Inflammatory macrophage treated with lipopolysaccharide for 4 hours (primary cell): ENCODE measurements around the gene NXPH2.

Experiments
- DNase-seq: peaks from one replicate; pipeline ENCODE4 v3.0.0-alpha.2; 2020

NXPH2 gene

DNA sequence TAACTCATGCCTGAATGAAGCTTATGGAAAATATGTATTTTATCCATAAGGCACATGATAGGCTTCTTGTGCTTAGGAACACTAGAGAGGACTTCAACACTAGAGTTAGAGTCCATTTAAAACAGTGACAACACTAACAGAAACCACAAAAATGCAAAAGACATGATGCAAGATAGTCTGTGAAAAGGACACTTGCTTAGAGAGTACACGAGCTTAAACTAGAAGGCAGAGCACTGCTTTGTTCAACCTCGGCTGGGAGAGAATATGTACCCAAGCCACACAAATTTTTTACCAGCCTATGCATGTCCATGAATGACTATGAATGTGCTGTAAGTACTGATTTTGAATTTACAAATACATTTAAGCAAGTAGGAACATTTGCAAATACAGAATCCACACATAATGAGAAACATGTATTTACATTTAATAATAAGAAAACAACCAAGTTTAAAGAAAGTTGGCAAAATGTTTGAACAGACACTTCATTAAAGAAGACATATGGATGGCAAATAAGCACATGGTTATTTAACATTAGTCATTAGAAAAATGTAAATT is 148.0 kb downstream of the NXPH2 start:
- no peak for DNase-seq

DNA sequence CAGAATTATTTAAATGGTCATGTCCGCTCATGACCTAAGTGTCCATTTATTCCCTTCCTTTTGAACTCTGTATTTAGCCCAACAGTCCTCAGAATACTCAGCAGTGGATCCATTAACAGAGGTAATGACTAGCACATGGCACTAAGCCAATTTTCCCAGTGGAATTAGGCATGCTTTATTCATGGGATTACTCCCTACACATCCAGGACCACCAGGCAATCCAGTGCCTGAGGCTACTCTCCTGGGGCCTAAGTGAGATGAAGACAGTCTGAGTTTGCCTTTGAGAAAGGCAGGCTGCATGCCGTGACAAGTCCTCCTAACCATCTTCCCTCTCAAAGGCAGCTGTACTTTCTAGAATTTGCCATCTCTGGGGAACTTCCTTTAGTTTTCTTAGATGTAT is 150.0 kb downstream of the NXPH2 start:
- no peak for DNase-seq

DNA sequence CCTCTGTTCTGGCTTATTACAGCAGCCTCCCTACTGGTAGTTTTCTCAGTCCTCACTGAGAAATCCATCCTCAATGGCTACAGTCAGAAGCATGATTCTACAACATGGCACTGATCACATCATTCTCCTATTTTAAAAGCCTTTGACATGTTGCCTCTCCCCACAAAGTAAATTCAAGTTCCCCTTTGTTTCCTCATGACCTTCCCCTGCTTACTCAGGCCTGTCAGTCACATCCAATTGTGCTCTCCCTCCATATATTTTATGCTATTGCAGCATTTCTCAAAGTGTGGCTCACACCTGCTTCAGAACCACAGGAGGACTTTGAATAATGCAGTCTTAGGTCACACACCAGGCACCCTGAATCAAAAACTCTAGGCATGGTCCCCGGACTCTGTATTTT is 154.0 kb downstream of the NXPH2 start:
- DNase-seq, result peak; percentile 13

DNA sequence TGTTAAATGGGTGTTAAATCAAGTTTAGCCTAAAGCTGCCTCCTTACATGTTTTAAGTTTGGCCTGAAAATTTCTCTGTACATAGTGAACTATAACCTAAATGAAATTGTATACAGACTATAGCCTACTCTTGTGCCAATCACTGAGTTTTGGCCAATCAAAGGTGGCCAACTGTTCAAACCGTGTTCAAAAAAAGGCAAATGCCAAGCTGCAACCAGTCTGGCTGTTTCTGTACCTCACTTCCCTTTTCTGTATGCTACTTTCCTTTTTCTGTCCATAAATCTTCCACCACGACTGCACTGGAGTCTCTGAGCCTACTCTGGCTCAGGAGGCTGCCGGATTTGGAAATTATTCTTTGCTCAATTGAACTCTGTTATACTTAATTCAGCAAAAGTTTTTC is 157.6 kb downstream of the NXPH2 start:
- DNase-seq, result peak; percentile 14

DNA sequence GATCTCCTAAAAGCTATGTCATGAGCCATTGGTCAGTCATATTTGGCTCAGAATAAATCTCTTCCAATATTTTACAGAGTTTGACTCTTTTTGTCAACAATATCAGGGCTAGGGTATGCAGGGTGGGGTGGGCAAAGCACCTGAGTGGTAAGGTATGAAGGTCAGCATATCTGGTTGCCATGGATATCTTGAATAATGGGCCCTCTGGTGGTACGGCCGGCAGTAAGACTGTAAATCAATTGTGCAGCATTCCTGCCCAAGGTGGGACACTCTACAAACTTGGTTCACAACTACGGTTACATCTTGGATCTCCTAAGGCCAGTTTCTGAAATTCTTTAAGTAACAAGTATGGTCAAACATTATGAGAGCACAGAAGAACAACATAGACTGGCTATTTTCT is 159.1 kb downstream of the NXPH2 start:
- DNase-seq, result no peak

DNA sequence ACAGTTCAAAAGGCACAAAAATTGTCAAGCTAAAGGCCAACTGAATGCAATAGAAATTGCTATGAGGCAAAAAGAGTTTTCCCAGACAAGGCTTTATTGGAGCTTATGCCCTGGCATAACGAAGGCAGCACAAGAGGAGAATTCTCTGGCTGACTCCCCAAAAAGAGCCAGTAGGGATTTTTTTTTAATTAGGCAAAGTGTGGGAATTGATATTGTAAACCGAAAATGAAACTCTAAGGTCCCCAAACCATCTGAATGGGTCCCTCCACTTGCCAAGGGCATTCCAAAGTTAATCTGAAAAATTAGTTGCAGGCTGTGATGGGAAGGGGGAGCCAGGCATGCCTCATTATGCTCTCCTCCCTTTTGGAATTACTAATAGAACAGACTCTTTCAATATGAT is 159.8 kb downstream of the NXPH2 start:
- DNase-seq, result no peak
